ENCODE measurements around the gene STAMBPL1.
A peak's percentile ranks its signal among the peaks of the same experiment; 100 is the strongest.
"Not testable (repeated sequence)": the region's sequence is repeated elsewhere in the genome, so short reads cannot be mapped to it uniquely, and the experiment has no call there.

STAMBPL1 gene

DNA sequence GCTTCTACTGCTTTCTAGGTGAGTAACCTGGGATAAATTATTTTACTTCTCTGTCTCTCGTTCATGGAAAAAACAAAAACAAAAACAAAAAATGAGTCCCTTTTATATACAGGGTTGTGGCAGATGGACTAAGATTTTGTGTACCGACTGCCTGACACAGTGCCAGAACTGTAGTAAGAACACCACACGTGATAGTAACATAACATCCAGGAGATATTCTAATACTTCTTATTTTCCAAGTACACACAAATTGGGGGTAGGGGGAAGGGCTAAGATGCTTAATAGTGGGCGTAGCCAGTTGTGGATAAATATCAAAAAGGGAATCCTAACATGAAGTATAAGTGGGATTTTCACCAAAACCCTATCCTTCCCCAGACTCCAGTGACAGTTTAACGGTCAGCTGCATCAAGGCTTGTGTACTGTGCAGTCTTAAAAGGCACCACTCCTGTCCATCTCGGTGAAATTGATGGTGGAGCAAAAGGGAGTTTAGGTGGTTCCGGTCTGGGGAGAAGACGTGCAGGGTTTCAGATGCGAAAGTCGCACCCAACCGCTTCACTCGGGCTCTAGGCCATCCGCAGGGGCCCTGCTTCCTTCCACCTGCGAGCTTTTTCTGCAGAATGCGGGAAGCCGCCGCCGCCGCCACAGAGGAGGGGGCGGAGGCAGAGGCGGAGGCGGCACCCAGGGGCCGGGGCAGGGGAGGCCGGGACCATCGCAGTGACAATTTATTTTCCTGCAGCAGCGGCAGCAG is at the start of gene STAMBPL1:
Gene STAMBPL1, plus strand, starts transcription at position 712 of the 748 bp plus-strand sequence. CDS start 21,464 bp downstream, outside the sequence.
- DNase-seq (ENCODE audit: low read depth) = peak; percentile 62

DNA sequence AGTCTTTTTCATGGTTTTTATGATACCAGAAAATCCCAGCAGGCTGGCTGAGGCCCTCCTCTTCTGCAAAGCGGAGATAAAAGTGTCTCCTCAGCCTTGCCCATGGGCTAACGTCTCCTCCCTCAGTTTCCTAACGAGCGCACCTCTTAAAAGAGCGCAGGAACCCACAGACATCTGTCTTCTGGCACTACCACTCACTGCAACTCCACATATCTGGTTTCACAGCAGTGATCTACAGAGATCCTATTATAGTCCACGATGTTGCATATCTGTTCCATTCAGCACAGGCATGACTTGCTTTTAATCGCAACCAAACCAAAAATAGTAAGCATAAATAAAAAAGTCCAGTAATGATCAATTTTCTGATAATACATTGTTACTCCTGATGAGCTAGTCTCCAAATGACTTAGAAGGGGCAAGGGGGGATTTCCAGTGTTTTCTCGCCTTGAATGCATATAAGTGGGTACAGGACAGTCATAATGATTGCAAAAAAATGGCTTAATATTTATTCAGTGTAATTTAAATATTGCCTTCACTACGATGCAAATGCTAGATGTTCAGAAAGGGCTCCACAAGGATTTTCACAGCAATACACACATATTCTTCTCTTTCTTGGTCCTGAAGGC is 49.3 kb upstream of the STAMBPL1 start:
- DNase-seq (ENCODE audit: low read depth) = no peak

DNA sequence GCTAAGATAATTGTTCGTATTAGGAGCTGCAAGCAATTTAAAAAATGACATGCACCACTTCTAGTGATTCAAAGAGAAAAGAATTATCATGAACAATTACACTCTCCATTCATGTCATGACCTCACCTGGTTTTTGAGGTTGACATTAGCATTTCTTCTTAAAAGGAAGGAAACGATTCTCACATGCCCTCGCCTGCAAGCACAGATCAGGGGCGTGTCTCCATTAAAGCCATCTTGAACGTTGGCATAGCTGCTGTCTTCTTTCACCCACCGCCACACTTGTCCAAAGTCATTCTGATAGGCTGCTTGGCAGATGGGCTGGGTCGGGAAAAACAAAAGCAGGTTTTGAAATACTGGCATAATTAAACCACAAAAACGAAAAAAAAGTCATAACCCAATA is 48.3 kb upstream of the STAMBPL1 start:
- peak; percentile 17 for DNase-seq (ENCODE audit: low read depth)

DNA sequence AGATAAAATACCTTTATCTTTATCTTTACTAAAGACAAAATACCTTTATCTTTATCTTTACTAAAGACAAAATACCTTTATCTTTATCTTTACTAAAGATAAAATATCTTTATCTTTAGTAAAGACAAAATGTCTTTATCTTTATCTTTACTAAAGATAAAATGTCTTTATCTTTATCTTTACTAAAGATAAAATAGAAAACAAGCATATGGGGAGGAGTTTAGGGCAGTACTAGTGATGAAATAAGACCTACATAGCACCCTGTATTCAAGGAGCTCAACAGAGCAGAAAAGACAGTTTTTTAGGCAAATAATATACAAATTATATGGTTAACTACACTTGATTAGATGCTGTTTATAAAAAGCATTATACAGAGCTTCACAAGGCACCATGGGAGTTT is 47.7 kb upstream of the STAMBPL1 start:
- DNase-seq (ENCODE audit: low read depth) = no peak

DNA sequence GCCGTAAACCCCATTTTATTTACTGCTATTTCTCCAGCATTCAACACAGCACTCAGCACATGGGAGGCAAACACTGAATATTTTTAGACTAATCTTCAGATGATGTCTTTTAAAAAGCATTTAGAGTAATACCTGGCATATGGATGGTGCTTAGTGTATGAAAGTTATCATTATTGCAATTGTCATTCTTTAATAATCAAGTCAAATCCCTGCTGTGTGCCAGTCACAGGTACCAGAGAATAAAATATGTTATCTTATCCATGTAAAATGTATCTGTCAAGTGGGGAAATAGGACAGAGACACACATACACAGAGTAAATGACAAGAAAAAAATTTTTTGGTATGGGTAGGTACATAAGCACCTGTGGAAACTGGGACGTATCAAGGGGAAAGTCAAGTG is 46.9 kb upstream of the STAMBPL1 start:
- DNase-seq (ENCODE audit: low read depth) = no peak

DNA sequence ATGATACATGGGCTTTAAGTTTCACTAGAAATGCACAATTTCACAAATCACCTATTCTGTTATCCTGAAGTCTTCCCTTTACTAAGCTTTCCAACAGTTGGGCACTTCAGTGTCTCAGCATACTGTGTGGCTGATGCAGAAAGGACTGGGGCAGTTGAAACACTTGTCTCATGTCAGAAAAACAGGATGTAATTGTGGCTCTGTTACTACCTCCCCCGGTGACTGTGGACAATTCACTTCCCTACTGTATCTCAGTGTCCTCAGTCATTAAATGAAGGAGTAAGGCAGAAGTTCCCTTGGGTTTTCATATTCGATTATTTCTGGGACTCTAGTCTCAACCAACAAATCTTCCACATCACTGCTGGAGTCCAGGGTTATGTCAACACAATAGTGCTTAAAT is 46.3 kb upstream of the STAMBPL1 start:
- DNase-seq (ENCODE audit: low read depth) = no peak

DNA sequence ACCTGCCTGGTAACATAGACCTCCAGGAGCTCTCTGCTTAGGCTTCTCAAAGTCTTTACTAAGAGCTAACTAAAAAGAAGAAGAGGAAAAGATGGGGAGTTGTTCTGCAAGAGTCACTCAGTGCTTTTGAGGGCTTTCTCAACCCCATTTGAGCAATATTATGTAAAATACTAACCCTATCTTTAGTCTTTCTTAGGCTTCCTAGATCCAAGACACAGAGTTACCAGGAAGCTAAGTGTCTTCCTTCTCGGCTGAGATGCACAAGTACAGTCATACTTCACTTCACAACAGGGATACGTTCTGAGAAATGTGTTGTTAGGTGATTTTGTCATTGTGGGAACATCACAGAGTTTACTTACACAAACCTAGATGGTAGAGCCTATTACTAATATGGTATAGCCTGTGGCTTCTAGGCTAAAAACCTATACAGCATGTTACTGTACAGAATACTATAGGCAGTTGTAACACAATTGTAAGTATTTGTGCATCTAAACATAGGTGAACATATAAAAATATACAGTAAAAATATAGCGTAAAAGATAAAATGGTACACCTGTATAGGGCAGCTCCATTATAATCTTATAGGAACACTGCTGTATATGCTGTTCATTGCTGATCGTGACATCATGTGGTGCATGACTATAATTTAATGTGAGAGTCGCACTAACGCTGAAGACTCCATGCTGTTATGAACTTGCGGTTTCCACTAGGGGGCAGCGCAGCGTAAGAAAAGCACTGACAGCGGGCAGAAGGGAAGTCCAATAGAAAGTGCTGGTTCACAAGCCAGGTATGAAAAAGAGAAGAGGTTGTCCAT is 44.7 kb upstream of the STAMBPL1 start:
- peak; percentile 87 for DNase-seq (ENCODE audit: low read depth)

DNA sequence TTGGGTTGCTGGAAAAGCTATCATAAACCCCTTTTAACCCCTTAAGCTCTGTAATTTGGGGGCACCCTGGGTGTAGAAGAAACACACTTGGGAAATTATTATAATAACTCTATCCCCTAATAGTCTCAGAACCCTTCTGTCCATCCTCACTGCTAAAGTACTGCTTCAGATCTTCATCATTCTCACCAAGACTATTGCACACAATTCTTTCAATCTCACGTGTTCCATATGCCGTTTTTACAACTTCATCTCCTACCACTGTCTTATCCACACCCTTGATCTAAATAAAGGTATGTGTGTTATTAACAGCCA is 44.2 kb upstream of the STAMBPL1 start:
- DNase-seq (ENCODE audit: low read depth) = no peak

DNA sequence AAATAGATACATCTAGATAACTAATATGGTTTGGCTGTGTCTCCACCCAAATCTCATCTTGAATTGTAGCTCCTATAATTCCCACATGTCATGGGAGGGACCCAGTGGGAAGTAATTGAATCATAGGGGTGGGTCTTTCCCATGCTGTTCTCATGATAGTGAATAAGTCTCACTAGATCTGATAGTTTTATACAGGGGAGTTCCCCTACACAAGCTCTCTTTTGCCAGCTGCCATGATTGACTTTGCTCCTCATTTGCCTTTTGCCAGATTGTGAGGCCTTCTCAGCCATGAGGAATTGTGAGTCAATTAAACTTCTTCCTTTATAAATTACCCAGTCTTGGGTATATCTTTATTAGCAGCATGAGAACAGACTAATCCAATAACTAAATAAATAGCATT is 42.4 kb upstream of the STAMBPL1 start:
- not testable (repeated sequence) for DNase-seq (ENCODE audit: low read depth)

DNA sequence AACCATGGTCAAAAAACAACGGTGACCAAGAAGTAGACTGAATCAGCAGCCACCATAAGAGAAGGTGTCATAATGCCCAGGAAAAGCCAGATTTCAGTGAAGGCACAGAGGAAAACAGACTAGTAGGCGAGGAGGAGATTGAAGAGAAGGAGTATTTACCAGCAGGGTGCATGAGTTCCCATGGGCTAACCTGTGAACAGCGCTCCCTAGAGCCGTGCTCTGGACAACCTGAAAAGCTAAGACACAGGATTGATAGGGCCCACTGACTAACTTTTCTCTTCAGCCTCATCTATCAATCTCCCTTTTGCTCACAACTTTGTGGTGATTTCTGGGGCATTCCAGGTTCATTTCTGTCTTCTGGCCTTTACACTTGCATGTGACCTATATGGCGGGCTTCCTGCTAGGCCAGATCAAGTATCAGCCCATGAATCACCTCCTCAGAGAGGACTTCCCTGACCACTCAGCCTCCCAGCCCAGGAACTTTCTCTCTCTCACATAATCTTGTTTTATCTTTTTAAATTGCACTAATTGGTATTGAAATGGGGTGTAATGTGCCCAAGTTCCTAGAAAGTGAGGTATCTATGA is 41.2 kb upstream of the STAMBPL1 start:
- no peak for DNase-seq (ENCODE audit: low read depth)

DNA sequence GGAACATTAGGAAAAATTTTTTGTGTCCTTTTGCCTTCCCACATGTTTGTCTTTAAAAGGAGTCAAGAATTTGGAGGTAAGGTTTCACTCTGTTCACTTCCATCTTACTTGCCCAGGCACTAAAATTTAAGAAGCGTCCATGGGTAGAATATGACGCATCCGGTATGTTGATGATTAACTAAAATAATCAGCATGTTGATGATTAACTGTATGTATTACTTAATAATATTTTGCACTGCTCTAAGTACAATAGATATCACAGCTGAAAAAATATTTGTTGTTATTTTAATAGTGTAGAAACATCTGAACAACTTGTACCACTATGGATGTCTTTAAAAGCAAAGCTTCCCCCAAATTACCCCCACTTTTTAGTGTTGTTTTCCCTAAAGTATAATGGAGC is 39.9 kb upstream of the STAMBPL1 start:
- DNase-seq (ENCODE audit: low read depth) = no peak

DNA sequence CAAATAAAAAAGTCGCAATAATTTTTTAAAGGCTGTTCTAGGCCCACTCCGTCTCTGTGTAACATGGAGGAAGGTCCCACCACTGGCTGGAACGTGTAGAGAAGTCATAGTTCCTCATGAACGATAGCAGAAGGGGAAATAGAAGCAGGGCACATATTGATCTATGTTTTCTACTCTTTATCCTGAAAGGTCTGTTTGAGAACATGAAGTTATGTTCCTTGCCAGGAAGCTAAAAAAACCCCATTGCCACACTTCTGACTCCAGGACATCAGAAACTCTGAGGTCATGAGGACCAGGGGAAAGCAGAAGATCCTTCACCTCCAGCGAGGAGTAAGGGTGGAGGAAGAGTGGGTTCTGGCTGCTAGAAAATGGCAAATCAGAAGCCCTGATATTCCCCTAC is 39.2 kb upstream of the STAMBPL1 start:
- no peak for DNase-seq (ENCODE audit: low read depth)

DNA sequence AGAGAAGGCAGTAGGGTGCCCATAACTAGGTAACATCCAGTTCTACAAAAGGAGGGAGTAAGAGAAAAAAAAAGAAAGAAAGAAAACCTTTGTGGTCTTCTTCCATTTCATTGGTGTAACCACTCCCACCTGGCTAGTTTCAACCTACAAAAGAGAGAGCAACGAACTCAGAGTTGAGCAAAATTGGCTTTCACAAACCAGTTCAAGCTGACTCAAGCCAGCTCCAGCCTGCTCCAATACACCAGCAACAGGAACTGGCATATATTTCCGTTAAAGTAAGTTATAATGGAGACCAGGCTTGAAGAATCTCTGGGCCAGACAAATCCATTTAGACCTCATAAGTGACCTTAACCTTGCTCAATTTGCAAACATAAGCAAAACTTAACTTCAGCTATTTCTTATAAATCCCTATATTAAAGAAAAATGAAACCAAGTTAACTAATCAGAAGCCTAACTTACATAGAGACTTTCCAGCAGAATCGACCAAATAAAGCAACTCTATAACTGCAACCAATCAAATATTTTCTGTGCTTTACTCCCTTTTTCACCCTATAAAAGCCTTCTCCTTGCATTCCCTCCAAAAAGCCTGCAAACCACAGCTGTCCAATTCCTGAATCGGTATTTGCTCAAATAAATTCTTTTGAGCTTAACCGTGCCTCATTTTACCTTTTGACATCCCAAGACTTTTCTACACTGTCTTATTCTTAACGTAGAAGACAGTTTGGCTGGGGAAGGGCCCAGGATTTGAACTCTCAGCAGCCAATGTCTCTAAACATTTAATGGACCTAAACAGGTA is 38.5 kb upstream of the STAMBPL1 start:
- no peak for DNase-seq (ENCODE audit: low read depth)

DNA sequence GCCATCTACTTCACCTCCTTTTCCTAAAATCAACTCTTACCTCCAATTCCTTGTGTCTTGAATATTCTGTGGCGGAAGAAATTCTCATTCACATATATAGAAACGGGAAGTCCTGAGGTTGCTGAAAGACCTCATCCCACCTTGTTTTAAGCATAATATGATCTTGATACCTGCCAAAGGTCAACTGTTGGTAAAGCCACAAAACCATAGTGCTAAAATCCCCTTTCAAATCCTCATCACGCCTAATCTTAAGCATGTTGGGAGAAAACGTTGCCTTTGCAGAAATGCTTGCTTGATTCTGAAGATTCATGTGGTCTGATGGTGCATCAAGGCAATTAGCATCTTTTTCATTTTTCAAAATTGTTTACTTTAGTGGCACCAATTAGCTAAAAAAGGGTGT is 36.9 kb upstream of the STAMBPL1 start:
- no peak for DNase-seq (ENCODE audit: low read depth)

DNA sequence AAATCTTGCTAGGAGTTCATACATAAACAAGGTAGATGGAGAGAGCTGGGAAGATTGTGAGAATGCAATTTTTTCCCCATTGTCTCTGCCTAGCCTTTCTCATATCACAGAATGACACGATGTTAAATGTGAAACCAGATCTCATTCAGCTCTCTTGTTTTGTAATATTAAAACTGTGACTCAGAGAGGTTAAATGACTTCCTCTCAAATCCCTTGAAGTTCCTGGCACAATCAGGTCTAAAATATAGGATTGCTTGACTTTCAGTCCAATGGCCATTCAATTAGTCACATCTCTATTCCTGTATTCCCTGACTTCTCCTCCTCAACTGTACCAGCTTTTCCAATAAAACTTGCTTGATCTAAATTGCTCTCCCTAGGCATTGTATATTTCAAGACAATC is 31.5 kb upstream of the STAMBPL1 start:
- no peak for DNase-seq (ENCODE audit: low read depth)

DNA sequence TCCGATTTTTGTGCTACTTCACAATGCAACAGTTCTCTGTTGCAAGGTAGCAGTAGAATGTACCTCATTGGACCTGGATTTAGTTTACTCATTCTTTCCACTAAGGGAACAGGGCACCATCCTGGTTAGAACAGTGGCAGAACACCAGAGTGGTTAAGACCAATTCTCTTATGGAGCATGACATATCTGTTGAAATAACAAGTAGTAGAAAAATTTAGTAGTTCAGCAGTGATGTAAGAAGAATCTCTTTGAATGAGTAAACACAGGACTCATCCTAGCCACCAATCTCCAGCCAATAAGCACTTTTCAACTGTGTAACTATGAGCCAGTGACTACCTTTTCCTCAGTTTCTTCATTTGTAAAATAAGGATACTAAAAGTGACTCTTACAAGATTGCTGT is 30.8 kb upstream of the STAMBPL1 start:
- DNase-seq (ENCODE audit: low read depth) = no peak

DNA sequence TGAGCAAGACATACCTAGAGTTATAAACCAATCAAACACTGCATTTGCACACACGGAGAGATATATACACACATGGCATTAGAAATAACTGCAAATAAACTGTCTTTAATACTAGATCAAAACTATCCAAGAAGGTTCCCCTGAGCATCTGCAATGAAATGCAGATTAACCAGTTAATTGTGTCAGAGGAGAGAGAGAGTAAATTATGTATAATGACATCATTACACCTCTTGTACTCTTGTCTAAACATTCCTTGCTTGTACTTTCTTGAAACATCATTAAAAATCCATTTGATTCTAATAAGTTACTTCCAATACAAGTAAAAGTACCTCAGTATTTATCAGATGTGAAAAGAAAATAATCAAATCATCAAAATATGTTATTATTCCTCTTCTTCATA is 29.3 kb upstream of the STAMBPL1 start:
- no peak for DNase-seq (ENCODE audit: low read depth)

DNA sequence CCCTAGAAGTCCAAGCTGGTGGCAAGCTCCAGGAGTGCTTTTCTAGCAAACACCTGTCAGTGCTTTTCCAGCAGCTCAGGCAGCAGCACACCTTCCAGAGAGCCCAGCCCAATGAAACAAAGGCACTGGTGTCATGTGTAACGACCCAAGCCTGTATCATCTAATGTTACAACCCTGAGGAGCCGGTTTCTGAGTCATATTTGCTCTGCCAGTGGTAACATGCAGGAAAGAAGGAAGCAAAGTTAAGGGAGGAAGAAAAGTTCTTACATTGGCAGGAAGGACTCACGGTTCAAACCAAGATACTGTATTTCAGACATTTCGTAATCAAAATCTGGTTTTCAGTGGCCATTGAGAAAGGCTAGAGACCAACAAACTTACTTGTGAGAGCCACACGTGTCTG is 28.3 kb upstream of the STAMBPL1 start, which contains the start of gene ANKRD22:
Gene ANKRD22, minus strand, starts transcription at position 139 of the 400 bp plus-strand sequence. CDS start 237 bp downstream, outside the sequence.
- no peak for DNase-seq (ENCODE audit: low read depth)

DNA sequence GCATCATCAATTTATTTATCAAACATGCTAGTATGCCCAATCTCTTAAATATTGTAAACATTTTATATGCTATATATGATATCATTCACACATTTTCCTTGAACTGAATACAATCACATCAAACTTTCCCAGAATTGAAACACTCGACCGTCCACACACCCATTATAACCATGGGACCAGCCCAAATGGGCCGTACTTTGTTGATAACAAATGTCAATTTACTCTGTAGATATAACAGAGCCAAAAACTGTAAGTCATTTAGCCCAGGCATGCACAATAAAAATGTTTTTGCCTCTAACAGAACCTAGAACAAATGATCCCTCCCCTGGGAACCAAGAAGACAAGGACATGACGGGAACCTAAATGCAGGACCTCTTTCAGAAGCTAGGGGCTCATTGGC is 27.7 kb upstream of the STAMBPL1 start:
- no peak for DNase-seq (ENCODE audit: low read depth)

DNA sequence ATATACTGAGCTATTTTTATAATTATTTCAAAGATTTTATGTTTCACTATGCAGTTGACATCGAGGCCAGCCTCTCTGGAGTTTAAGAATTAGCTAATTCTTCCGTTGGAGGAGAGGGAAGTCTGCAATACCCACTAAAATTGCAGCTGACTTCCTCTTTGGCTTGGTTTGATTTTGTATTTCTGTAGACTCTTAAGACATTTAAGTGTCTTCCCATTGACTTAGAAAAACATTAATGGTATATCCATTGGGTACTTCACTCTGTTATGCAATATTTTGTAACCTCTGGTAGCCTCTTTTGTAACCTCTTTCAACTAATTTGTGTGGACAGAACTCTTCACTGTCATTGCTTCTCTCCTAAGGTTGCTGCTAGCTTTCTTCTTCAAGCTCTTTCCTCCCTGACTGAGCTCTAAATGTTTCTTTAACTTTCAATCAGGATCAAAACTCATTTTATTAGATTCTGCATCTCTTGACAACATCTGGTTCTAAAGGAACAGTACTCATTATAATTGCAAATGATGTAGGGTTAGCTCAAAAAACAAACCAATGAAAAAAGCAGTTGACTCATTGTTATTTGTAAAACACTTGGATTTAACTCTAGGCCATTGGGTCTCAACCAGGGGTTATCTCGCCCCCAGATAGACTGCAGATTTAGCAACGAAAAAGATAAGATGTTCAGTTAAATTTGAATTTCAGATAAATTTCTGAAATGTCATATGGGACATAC is 26.7 kb upstream of the STAMBPL1 start:
- DNase-seq (ENCODE audit: low read depth) = no peak

DNA sequence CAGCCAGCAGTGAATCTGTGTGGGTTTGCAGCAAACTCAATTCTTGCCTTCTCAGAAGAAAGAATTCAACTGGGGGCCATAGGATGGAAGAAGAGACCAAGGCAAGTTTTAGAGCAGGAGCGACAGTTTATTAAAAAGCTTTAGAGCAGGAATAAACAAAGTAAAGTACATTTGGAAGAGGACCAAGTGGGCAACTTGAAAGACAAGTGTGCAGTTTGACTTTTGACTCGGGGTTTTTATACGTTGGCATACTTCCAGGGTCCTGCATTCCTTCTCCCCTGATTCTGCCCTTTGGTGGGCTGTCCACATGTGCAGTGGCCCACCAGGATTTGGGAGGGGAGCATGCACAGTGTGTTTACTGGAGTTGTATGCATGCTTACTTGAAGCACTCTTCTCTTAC is 25.4 kb upstream of the STAMBPL1 start:
- no peak for DNase-seq (ENCODE audit: low read depth)

Measured in activated T-cell treated with anti-CD3 and anti-CD28 coated beads for 1 hour (primary cell).